ENCODE measurements around the gene PHACTR3. TPM values are rescaled to one million over a fixed set of nuclear protein-coding genes. Genes with fewer than 3 reads are reported as not detected.

The PHACTR3 gene
- total RNA-seq, 1 donor from 2014 or later = 2.1 TPM

DNA sequence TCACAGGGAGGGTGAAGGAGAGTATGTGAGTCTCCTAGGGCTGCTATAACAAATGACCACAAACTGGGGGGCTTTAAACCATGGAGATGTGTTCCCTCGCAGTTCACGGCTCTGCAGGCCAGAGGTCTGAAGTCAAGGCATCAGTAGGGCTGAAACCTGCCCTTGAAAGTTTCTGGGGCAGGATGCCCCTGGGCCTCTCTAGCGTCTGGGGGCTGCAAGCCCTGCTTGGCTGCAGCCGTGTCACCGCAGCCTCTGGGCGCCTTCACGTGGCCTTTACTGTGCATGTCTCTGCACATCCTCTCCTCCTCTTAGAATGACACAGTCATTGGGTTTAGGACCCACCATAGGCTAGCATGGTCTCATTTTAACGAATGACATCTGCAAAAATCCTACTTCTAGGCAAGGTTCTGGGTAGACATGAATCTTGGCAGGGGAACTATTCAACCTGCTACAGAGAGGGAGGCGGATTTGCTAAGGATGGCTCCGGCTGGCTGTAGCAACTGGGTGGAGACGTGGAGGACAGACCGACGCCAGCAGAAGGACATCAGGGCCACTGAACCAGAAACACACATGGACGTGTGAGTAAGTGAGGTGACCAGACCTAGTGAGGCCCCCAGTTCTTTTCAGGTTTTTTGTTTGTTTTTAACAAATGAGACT lies 58.6 kb downstream of the PHACTR3 start:
- Mint-ChIP-seq H3K9me3 (no peaks in the 10 kb centered on the region), H3K4me1 (ENCODE audit: unreplicated experiment) (no peaks in the 10 kb centered on the region), H3K4me3 (no peak overlapping the region), H3K36me3 (no peaks in the 10 kb centered on the region), H3K27ac (no peak overlapping the region), H3K27me3 (peaks cover 68% of the 10 kb centered on the region)
- TF ChIP-seq CTCF (conservative IDR thresholded peaks at IDR 0.05) = no peak
- peak; percentile 31 for DNase-seq (ENCODE audit: extremely low spot score, unreplicated experiment)

DNA sequence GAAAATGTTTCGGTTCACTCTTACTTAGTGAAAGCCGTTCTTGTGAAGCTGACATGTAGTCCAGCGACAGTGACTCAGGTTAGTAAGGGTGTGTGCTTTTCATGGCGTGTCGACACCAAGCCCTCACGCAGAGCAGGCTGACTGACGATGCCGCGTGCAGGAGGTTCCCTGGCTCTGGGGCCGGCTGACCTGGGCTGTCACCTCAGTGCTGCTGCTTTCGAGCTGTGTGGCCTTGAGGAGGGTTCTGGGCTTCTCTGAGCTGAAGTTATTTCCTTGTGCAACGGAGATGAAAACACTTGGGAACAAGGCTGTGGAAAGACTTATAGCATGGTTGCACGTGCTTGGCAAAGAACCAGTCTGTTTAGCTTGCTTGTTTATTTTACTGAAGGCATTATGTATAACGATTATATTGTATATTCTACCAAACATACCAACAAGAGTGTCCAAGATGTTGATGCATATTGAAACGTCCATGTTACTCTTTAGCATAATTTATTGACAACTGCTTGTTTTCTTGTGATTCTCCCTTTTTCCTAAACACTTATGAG lies 59.2 kb downstream of the PHACTR3 start:
- Mint-ChIP-seq H3K36me3 (no peaks in the 10 kb centered on the region), H3K9me3 (no peaks in the 10 kb centered on the region), H3K27me3 (peaks cover 69% of the 10 kb centered on the region), H3K4me3 (no peak overlapping the region), H3K27ac (no peak overlapping the region), H3K4me1 (ENCODE audit: unreplicated experiment) (no peaks in the 10 kb centered on the region)
- DNase-seq (ENCODE audit: extremely low spot score, unreplicated experiment) = peak; percentile 40
- TF ChIP-seq CTCF (conservative IDR thresholded peaks at IDR 0.05) = no peak

DNA sequence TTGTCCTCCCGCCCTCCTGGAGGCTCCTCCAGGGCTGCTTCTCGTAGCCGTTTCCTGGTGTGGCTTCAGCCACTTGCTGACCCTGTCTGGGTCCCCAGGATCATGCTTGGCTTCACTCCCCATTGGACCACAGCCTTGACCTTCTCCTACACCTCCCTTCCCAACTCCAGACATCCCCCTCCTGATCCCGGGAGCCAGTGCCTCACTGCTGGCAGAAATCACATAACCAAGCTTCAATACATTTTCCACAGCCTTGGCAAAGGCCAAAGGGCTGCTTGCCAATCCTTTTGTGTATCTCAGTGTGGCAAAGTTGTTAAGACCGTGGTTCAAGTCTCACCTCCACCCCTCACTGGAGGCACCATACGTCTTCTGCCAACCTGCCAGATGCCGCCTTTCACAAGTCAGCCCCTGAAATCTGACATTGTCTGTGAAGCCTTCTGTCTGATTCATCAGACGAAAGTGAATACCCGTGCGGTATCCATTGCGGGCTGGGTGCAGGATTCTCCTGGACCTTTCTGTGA lies 60.1 kb downstream of the PHACTR3 start:
- no peak overlapping the region for H3K4me3 Mint-ChIP-seq
- peak; percentile 29 for DNase-seq (ENCODE audit: extremely low spot score, unreplicated experiment)
- H3K27ac Mint-ChIP-seq = no peak overlapping the region
- no peaks in the 10 kb centered on the region for H3K9me3 Mint-ChIP-seq
- TF ChIP-seq CTCF (conservative IDR thresholded peaks at IDR 0.05) = no peak
- H3K36me3 Mint-ChIP-seq = no peaks in the 10 kb centered on the region
- H3K4me1 Mint-ChIP-seq (ENCODE audit: unreplicated experiment) = no peaks in the 10 kb centered on the region
- H3K27me3 Mint-ChIP-seq = peaks cover 69% of the 10 kb centered on the region

- Mint-ChIP-seq H3K27me3 (peaks cover 72% of the 10 kb centered on the region), H3K36me3 (no peaks in the 10 kb centered on the region), H3K4me3 (no peak overlapping the region), H3K9me3 (no peaks in the 10 kb centered on the region), H3K27ac (no peak overlapping the region), H3K4me1 (ENCODE audit: unreplicated experiment) (no peaks in the 10 kb centered on the region)
- no peak for TF ChIP-seq CTCF (conservative IDR thresholded peaks at IDR 0.05)
- peak; percentile 42 for DNase-seq (ENCODE audit: extremely low spot score, unreplicated experiment)
Measured at GRCh38 chr20:59665656-59666555, 61.6 kb downstream of the PHACTR3 start.

DNA sequence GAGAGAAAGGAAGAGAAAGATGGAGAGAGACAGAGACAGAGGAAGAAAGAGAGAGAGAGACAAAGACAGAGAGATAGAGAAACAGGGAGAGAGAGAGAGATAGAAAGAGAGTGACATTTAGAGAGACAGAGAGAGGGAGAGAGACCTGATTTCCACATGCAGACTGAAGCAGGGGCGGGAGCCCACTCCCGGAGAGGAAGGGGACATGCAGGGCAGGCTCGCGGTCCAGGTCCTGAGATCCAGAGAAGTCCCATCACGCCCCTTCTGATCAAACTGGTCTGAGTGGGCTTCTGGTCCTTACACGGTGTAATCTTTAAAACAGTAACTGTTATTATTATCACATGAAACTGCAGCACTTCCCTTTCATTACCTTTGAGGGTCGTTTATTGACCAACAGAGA lies 62.2 kb downstream of the PHACTR3 start:
- no peaks in the 10 kb centered on the region for H3K4me1 Mint-ChIP-seq (ENCODE audit: unreplicated experiment)
- no peak overlapping the region for H3K27ac Mint-ChIP-seq
- H3K9me3 Mint-ChIP-seq = no peaks in the 10 kb centered on the region
- TF ChIP-seq CTCF (conservative IDR thresholded peaks at IDR 0.05) = no peak
- H3K27me3 Mint-ChIP-seq = peaks cover 67% of the 10 kb centered on the region
- no peak overlapping the region for H3K4me3 Mint-ChIP-seq
- no peaks in the 10 kb centered on the region for H3K36me3 Mint-ChIP-seq
- DNase-seq (ENCODE audit: extremely low spot score, unreplicated experiment) = peak; percentile 29
